Suprapubic skin (tissue), 4 donors: Measurements from ENCODE around the gene FER. TPM values are rescaled to one million over a fixed set of nuclear protein-coding genes. Genes with fewer than 3 reads are reported as not detected.

Source experiments
- DNase-seq, 2 donors: peaks; one replicate each; pipeline ENCODE4 v3.0.0-alpha.2; 2019; ENCODE audit warnings: low spot score in 2 of 2
- H3K27ac ChIP-seq: fragments of 200-600 bp; sonication (generic); one replicate; pipeline ENCODE4 v1.5.1; 2019
- H3K27me3 ChIP-seq: fragments of 200-600 bp; sonication (generic); one replicate; pipeline ENCODE4 v1.5.1; 2019
- H3K36me3 ChIP-seq: fragments of 200-600 bp; sonication (generic); one replicate; pipeline ENCODE4 v1.5.1; 2019
- H3K4me1 ChIP-seq: fragments of 200-600 bp; sonication (generic); one replicate; pipeline ENCODE4 v1.5.1; 2019
- H3K4me3 ChIP-seq: fragments of 200-600 bp; sonication (generic); one replicate; pipeline ENCODE4 v1.5.1; 2019; ENCODE audit warnings: mild to moderate bottlenecking
- H3K9me3 ChIP-seq: fragments of 200-600 bp; sonication (generic); one replicate; pipeline ENCODE4 v1.5.1; 2019
- CTCF ChIP-seq, 2 donors: fragments of 200-600 bp in 1 of 2; fragments of 450-650 bp in 1 of 2; sonication (generic) in 1 of 2; IDR thresholded peaks; one replicate each; pipeline ENCODE4 v1.5.1; 2016 to 2019; ENCODE audit warnings: antibody characterized with exemption in 2 of 2, mild to moderate bottlenecking in 1 of 2, moderate library complexity in 1 of 2
- EP300 ChIP-seq: sonication (generic); formaldehyde crosslinking; IDR thresholded peaks from one replicate; pipeline ENCODE4 v1.6.1; 2017; ENCODE audit warnings: antibody characterized with exemption
- POLR2A ChIP-seq, 2 donors: fragments of 450-650 bp; IDR thresholded peaks; one replicate each; pipeline ENCODE4 v1.6.1; 2017; ENCODE audit warnings: antibody characterized with exemption in 2 of 2, mild to moderate bottlenecking in 2 of 2, moderate library complexity in 2 of 2
- POLR2AphosphoS5 ChIP-seq, 3 donors: sonication (generic); formaldehyde crosslinking; IDR thresholded peaks; one replicate each; pipeline ENCODE4 v1.6.1; 2017; ENCODE audit warnings: antibody characterized with exemption in 3 of 3
- WGBS: methylation state at CpG from one replicate; pipeline ENCODE4 v1.1.5; 2018; 5-methylcytosine and 5-hydroxymethylcytosine counted together
- total RNA-seq, 4 donors: library from RNA; depleted of rRNA; stranded (reverse); fragments of >200 nt; gene quantifications; one replicate each; pipeline ENCODE4 v1.1.0, GENCODE V29; 2016

FER gene
- total RNA-seq, 4 donors from 2014 or later, result 16.1 to 29.9 (median 23.3) TPM

DNA sequence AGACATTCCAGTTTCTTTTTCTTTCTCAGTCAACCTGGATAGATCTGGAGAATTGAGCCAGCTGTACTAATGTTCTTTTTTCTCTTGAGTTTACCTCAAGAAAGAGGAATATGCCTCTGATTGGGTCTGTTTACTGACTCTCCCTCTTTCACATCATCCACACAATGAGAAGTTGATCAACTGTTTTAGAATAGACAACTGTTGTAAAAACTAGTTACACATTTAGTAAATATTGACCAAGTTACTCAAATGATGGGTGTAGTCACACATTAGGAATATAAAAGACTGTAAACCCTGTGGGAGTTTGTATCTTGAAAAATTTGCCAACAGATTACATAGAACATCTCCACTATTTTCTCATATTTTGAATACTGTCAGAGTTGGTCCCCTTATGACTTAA, 330.8 kb downstream of the FER start:
- no peak for DNase-seq

GRCh38 chr5:109080481-109080880, 332.8 kb downstream of the FER start:
- H3K27ac ChIP-seq, result no peak overlapping the region
- no peak overlapping the region for H3K4me3 ChIP-seq
- DNase-seq, result no peak
- no peaks in the 10 kb centered on the region for H3K27me3 ChIP-seq
- WGBS, result 95% methylated on average over 3 of the region's 3 CpGs
- no peaks in the 10 kb centered on the region for H3K4me1 ChIP-seq
- TF ChIP-seq POLR2AphosphoS5 (IDR thresholded peaks at IDR 0.05), result no peak
- no peak for TF ChIP-seq CTCF (IDR thresholded peaks at IDR 0.05)
- TF ChIP-seq POLR2A (IDR thresholded peaks at IDR 0.05), result no peak
- TF ChIP-seq EP300, result no peak
- no peaks in the 10 kb centered on the region for H3K36me3 ChIP-seq
- no peaks in the 10 kb centered on the region for H3K9me3 ChIP-seq

More for the DNA sequence above, 330.8 kb downstream of the FER start:
- Histone ChIP-seq H3K27ac (no peak overlapping the region), H3K27me3 (no peaks in the 10 kb centered on the region), H3K4me3 (no peak overlapping the region), H3K36me3 (no peaks in the 10 kb centered on the region), H3K4me1 (no peaks in the 10 kb centered on the region), H3K9me3 (no peaks in the 10 kb centered on the region)
- TF ChIP-seq CTCF (IDR thresholded peaks at IDR 0.05), result no peak
- no peak for TF ChIP-seq EP300
- no peak for TF ChIP-seq POLR2AphosphoS5 (IDR thresholded peaks at IDR 0.05)
- TF ChIP-seq POLR2A (IDR thresholded peaks at IDR 0.05), result no peak

DNA sequence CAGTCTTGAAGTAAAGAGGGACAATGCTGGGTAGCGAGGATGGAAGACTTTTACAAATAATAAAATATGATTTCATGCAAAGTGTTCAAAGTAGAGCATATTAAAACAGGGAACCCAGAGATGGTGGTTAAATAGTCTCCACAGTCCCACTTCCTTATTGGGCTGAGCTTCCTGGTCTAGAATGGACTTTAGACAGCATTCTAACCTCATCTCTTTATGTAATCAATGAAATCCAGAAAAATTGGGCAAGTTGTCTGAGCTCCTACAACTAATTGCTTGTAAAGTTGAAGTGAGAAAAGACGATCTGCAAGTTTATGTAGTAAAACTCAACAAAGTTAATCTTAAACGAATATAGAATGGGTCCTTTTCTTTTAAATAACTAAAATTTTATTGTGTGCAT, 333.2 kb downstream of the FER start:
- Histone ChIP-seq H3K27ac (no peak overlapping the region), H3K27me3 (no peaks in the 10 kb centered on the region), H3K36me3 (no peaks in the 10 kb centered on the region), H3K4me1 (no peaks in the 10 kb centered on the region), H3K4me3 (no peak overlapping the region), H3K9me3 (no peaks in the 10 kb centered on the region)
- 91% methylated on average over 3 of the region's 3 CpGs for WGBS
- no peak for DNase-seq
- TF ChIP-seq POLR2AphosphoS5 (IDR thresholded peaks at IDR 0.05) (no peak), POLR2A (IDR thresholded peaks at IDR 0.05) (no peak), CTCF (IDR thresholded peaks at IDR 0.05) (no peak), EP300 (no peak)

- Histone ChIP-seq H3K4me1 (no peaks in the 10 kb centered on the region), H3K27ac (no peak overlapping the region), H3K36me3 (no peaks in the 10 kb centered on the region), H3K4me3 (no peak overlapping the region), H3K9me3 (no peaks in the 10 kb centered on the region), H3K27me3 (no peaks in the 10 kb centered on the region)
- 88% methylated on average over 1 of the region's 1 CpG for WGBS
- DNase-seq, result no peak
- TF ChIP-seq EP300 (no peak), CTCF (IDR thresholded peaks at IDR 0.05) (no peak), POLR2A (IDR thresholded peaks at IDR 0.05) (no peak), POLR2AphosphoS5 (IDR thresholded peaks at IDR 0.05) (no peak)
Observed at GRCh38 chr5:109083937-109084336, 336.2 kb downstream of the FER start.

DNA sequence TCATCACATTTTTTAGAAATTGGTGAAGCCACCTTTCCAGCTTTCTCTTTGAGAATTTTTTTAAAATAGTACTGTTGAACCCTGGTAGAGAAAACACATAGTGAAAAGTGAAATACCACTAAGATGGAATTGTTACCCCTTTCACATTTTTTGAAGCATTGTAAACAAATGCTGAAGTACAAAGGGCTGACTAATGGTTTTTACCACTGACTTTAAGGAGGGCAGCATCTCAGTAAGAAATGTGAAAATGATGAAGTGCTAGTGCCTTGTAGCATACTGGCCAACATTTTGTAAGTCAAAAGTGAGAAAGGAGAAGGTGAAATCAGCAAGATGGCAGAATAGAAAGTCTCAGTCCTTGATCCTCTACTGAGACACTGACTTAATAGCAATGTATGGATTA, 341.5 kb downstream of the FER start:
- Histone ChIP-seq H3K36me3 (no peaks in the 10 kb centered on the region), H3K4me3 (no peak overlapping the region), H3K27ac (no peak overlapping the region), H3K9me3 (no peaks in the 10 kb centered on the region), H3K27me3 (no peaks in the 10 kb centered on the region), H3K4me1 (no peaks in the 10 kb centered on the region)
- DNase-seq, result no peak
- no peak for TF ChIP-seq POLR2A (IDR thresholded peaks at IDR 0.05)
- TF ChIP-seq CTCF (IDR thresholded peaks at IDR 0.05), result no peak
- TF ChIP-seq EP300, result no peak
- TF ChIP-seq POLR2AphosphoS5 (IDR thresholded peaks at IDR 0.05), result no peak
